ENCODE results near the gene PSKH1. TPM values are rescaled to one million over a fixed set of nuclear protein-coding genes. Genes with fewer than 3 reads are reported as not detected.
"Not testable (repeated sequence)": the region's sequence is repeated elsewhere in the genome, so short reads cannot be mapped to it uniquely, and the experiment has no call there.

PSKH1 gene
- polyA plus RNA-seq, 12 donors: 15.6 to 32.5 (median 21.0) TPM; not detected in 1

GRCh38 chr16:67862623-67863583 is 30.2 kb upstream of the PSKH1 start:
- peak; percentile 76 for DNase-seq

- not testable (repeated sequence) for DNase-seq
Observed at GRCh38 chr16:67864044-67864443, 29.0 kb upstream of the PSKH1 start.

- DNase-seq: no peak
Observed at GRCh38 chr16:67864594-67864993, 28.5 kb upstream of the PSKH1 start.

- DNase-seq: no peak
Observed at GRCh38 chr16:67865318-67865717, 27.7 kb upstream of the PSKH1 start.

- DNase-seq: no peak
Observed at GRCh38 chr16:67868290-67868689, 24.8 kb upstream of the PSKH1 start.

GRCh38 chr16:67869653-67870052 is 23.4 kb upstream of the PSKH1 start:
- DNase-seq: no peak

- DNase-seq: no peak
Observed at GRCh38 chr16:67871256-67871655, 21.8 kb upstream of the PSKH1 start.

- no peak for DNase-seq
Observed at GRCh38 chr16:67872131-67872630, 20.9 kb upstream of the PSKH1 start.

GRCh38 chr16:67872631-67873434 is 20.2 kb upstream of the PSKH1 start, which contains the start of gene EDC4:
Gene EDC4, plus strand, starts transcription at chr16:67873052. Its CDS starts 210 bp downstream, at chr16:67873262.
- DNase-seq: peak; percentile 78

GRCh38 chr16:67873435-67874370 is 19.4 kb upstream of the PSKH1 start:
- no peak for DNase-seq

- no peak for DNase-seq
Observed at GRCh38 chr16:67874372-67874771, 18.7 kb upstream of the PSKH1 start.

GRCh38 chr16:67877064-67877463 is 16.0 kb upstream of the PSKH1 start:
- DNase-seq: no peak

- DNase-seq: no peak
Observed at GRCh38 chr16:67878232-67878631, 14.8 kb upstream of the PSKH1 start.

- no peak for DNase-seq
Observed at GRCh38 chr16:67878846-67879245, 14.2 kb upstream of the PSKH1 start.

GRCh38 chr16:67879462-67879861 is 13.6 kb upstream of the PSKH1 start:
- no peak for DNase-seq

- DNase-seq: no peak
Observed at GRCh38 chr16:67879936-67880335, 13.1 kb upstream of the PSKH1 start.

GRCh38 chr16:67880584-67880983 is 12.5 kb upstream of the PSKH1 start:
- DNase-seq: no peak

- DNase-seq: peak; percentile 44
Observed at GRCh38 chr16:67881621-67882161, 11.4 kb upstream of the PSKH1 start.

- DNase-seq: peak; percentile 59
Observed at GRCh38 chr16:67882374-67883145, 10.5 kb upstream of the PSKH1 start.

All from muscle of arm (tissue), 12 donors.